H9 (cell line): ENCODE measurements around the gene RAB4B. TPM values are rescaled to one million over a fixed set of nuclear protein-coding genes. Genes with fewer than 3 reads are reported as not detected.

Experiments used
- DNase-seq: peaks from one replicate; pipeline ENCODE4 v3.0.0-alpha.2; 2017
- H2AFZ ChIP-seq: one replicate; pipeline ENCODE4 v1.6.1; 2013; ENCODE audit warnings: mild to moderate bottlenecking, low read length, control low read depth, moderate library complexity
- H2AK5ac ChIP-seq: 2 replicates; pipeline ENCODE4 v1.6.1; 2013; ENCODE audit warnings: low read length, control low read depth, mixed read lengths; ENCODE audit not compliant: insufficient read length
- H2BK120ac ChIP-seq: one replicate; pipeline ENCODE4 v1.6.1; 2013; ENCODE audit warnings: low read depth, mild to moderate bottlenecking, low read length, control low read depth, inconsistent platforms; ENCODE audit not compliant: poor library complexity, severe bottlenecking
- H2BK12ac ChIP-seq: 2 replicates; pipeline ENCODE4 v1.6.1; 2013; ENCODE audit warnings: low read length, control low read depth, mixed read lengths, low read depth; ENCODE audit not compliant: insufficient read length
- H2BK15ac ChIP-seq: 2 replicates; pipeline ENCODE4 v1.6.1; 2013; ENCODE audit warnings: low read depth, low read length, control low read depth
- H2BK20ac ChIP-seq: one replicate; pipeline ENCODE4 v1.6.1; 2013; ENCODE audit warnings: low read depth, mild to moderate bottlenecking, low read length, control low read depth, inconsistent platforms; ENCODE audit not compliant: poor library complexity, severe bottlenecking
- H2BK5ac ChIP-seq: 2 replicates; pipeline ENCODE4 v1.6.1; 2013; ENCODE audit warnings: low read length, control low read depth, mixed read lengths; ENCODE audit not compliant: insufficient read length
- H3K14ac ChIP-seq: 2 replicates; pipeline ENCODE4 v1.6.1; 2013; ENCODE audit warnings: low read length, control low read depth; ENCODE audit not compliant: insufficient read depth
- H3K18ac ChIP-seq: 2 replicates; pipeline ENCODE4 v1.6.1; 2013; ENCODE audit warnings: low read depth, mild to moderate bottlenecking, mixed read lengths, low read length, control low read depth; ENCODE audit not compliant: insufficient read length
- H3K23ac ChIP-seq: 2 replicates; pipeline ENCODE4 v1.6.1; 2013; ENCODE audit warnings: low read length, control low read depth, mixed read lengths, low read depth; ENCODE audit not compliant: insufficient read length
- H3K23me2 ChIP-seq: 2 replicates; pipeline ENCODE4 v1.6.1; 2013; ENCODE audit warnings: low read depth, mild to moderate bottlenecking, mixed read lengths, low read length, control low read depth; ENCODE audit not compliant: insufficient read length, poor library complexity, severe bottlenecking
- H3K27ac ChIP-seq: 2 replicates; pipeline ENCODE4 v1.5.1; 2013; ENCODE audit warnings: low read length, control low read depth, mixed read lengths, low read depth; ENCODE audit not compliant: insufficient read length
- H3K27me3 ChIP-seq: 2 replicates; pipeline ENCODE4 v1.6.1; 2013; ENCODE audit warnings: low read length, control low read depth, inconsistent platforms; ENCODE audit not compliant: insufficient read depth
- H3K4ac ChIP-seq: 2 replicates; pipeline ENCODE4 v1.6.1; 2013; ENCODE audit warnings: low read depth, mild to moderate bottlenecking, control low read depth, inconsistent platforms, low read length, moderate library complexity
- H3K4me1 ChIP-seq: 2 replicates; pipeline ENCODE4 v1.6.1; 2013; ENCODE audit warnings: low read length, control low read depth, inconsistent platforms; ENCODE audit not compliant: insufficient read depth
- H3K4me2 ChIP-seq: 2 replicates; pipeline ENCODE4 v1.6.1; 2013; ENCODE audit warnings: low read length, control low read depth, mixed read lengths; ENCODE audit not compliant: insufficient read length, insufficient read depth
- H3K56ac ChIP-seq: 2 replicates; pipeline ENCODE4 v1.6.1; 2013; ENCODE audit warnings: low read depth, mild to moderate bottlenecking, mixed read lengths, low read length, control low read depth; ENCODE audit not compliant: insufficient read length
- H3K79me1 ChIP-seq: 2 replicates; pipeline ENCODE4 v1.6.1; 2013; ENCODE audit warnings: low read depth, mild to moderate bottlenecking, moderate library complexity, low read length, control low read depth, inconsistent platforms; ENCODE audit not compliant: insufficient read depth, poor library complexity, severe bottlenecking
- H3K79me2 ChIP-seq: 2 replicates; pipeline ENCODE4 v1.6.1; 2013; ENCODE audit warnings: low read length, control low read depth, inconsistent platforms; ENCODE audit not compliant: insufficient read depth
- H3K9ac ChIP-seq: 2 replicates; pipeline ENCODE4 v1.6.1; 2013; ENCODE audit warnings: low read length, control low read depth, mixed read lengths; ENCODE audit not compliant: insufficient read length; ENCODE audit errors: extremely low read depth
- H3K9me3 ChIP-seq: one replicate; pipeline ENCODE4 v1.6.1; 2013; ENCODE audit warnings: low read depth, low read length, inconsistent platforms; ENCODE audit not compliant: control insufficient read depth
- H3T11ph ChIP-seq: one replicate; pipeline ENCODE4 v1.6.1; 2013; ENCODE audit warnings: mild to moderate bottlenecking, low read length, control low read depth, inconsistent platforms
- H4K20me1 ChIP-seq: one replicate; pipeline ENCODE4 v1.6.1; 2013; ENCODE audit not compliant: control insufficient read depth, insufficient read length, insufficient read depth
- H4K5ac ChIP-seq: 2 replicates; pipeline ENCODE4 v1.6.1; 2013; ENCODE audit warnings: low read depth, mild to moderate bottlenecking, mixed read lengths, low read length, control low read depth; ENCODE audit not compliant: insufficient read length
- H4K8ac ChIP-seq: replicated peaks from 2 replicates; pipeline ENCODE4 v1.6.1; 2013; ENCODE audit warnings: low read length, control low read depth, mixed read lengths, low read depth; ENCODE audit not compliant: insufficient read length
- H4K91ac ChIP-seq: 2 replicates; pipeline ENCODE4 v1.6.1; 2013; ENCODE audit warnings: low read depth, mild to moderate bottlenecking, moderate library complexity, mixed read lengths, low read length, control low read depth; ENCODE audit not compliant: insufficient read length
- H3K27ac Mint-ChIP-seq, 3 experiments: 2 replicates in 2 of 3; 3 replicates in 1 of 3; pipeline ENCODE4 v1.8.0; 2020 to 2021; ENCODE audit warnings: mixed read lengths in 3 of 3, mild to moderate bottlenecking in 1 of 3, moderate library complexity in 1 of 3
- H3K27me3 Mint-ChIP-seq: 2 replicates; pipeline ENCODE4 v1.8.0; 2021; ENCODE audit warnings: low read depth, mild to moderate bottlenecking, moderate library complexity, mixed read lengths
- H3K36me3 Mint-ChIP-seq, 3 experiments: 2 replicates in 2 of 3; 3 replicates in 1 of 3; pipeline ENCODE4 v1.8.0; 2020 to 2021; ENCODE audit warnings: low read depth in 3 of 3, mixed read lengths in 3 of 3; ENCODE audit not compliant: insufficient read depth in 1 of 3
- H3K4me1 Mint-ChIP-seq, 2 experiments: 2 replicates each; pipeline ENCODE4 v1.8.0; 2020; ENCODE audit warnings: mixed read lengths in 2 of 2
- H3K4me3 Mint-ChIP-seq, 2 experiments: 2 replicates in 1 of 2; 3 replicates in 1 of 2; pipeline ENCODE4 v1.8.0; 2020 to 2021; ENCODE audit warnings: mild to moderate bottlenecking in 2 of 2, mixed read lengths in 2 of 2, moderate library complexity in 1 of 2
- H3K9me3 Mint-ChIP-seq, 2 experiments: 2 replicates in 1 of 2; 3 replicates in 1 of 2; pipeline ENCODE4 v1.8.0; 2020; ENCODE audit warnings: mild to moderate bottlenecking in 2 of 2, mixed read lengths in 2 of 2, moderate library complexity in 1 of 2
- CTCF ChIP-seq: fragments of 200-600 bp; sonication (generic); conservative IDR thresholded peaks from 3 replicates; pipeline ENCODE4 v1.8.0; 2021; ENCODE audit warnings: antibody characterized with exemption, mild to moderate bottlenecking
- WGBS: extraction: QIAGEN DNeasy Blood & Tissue Kit; methylation state at CpG from one replicate; pipeline ENCODE4 v1.1.7; 2013; ENCODE audit warnings: missing lambda C conversion rate, low lambda C conversion rate, mixed read lengths; ENCODE audit not compliant: insufficient read length; ENCODE audit errors: extremely low coverage; 5-methylcytosine and 5-hydroxymethylcytosine counted together
- total RNA-seq: library from RNA; stranded (reverse); gene quantifications from 2 replicates; pipeline ENCODE4 v1.2.1, GENCODE V29; 2021

Gene RAB4B
- total RNA-seq, 1 experiment from 2014 or later = 26.8 TPM

DNA sequence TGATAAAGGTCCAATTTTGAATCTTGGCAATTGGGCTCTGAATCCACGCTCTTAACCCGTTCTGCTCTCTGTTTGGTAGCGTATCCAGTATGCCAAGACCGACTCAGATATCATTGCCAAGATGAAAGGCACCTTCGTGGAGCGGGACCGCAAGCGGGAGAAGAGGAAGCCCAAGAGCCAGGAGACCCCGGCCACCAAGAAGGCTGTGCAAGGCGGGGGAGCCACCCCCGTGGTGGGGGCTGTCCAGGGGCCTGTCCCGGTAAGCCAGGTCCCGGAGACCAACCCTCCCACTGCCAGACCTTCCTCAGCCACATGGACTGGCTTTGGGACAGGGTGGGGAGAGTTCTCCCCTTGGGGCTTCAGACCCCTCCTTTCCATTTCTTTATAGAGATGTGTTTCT is 18.7 kb upstream of the RAB4B start:
- Histone ChIP-seq H2BK120ac (no peak overlapping the region), H4K91ac (no peak overlapping the region), H3K56ac (no peak overlapping the region), H3K9ac (no peak overlapping the region), H3K27me3 (no peaks in the 10 kb centered on the region; the same call in 1 of the 2 replicates), H3K18ac (no peak overlapping the region), H3K4me2 (no peak overlapping the region), H3K9me3 (no peaks in the 10 kb centered on the region), H2BK20ac (no peak overlapping the region), H2BK12ac (no peak overlapping the region), H3K23ac (no peak overlapping the region), H3K23me2 (no peaks in the 10 kb centered on the region), H3K4me1 (no peaks in the 10 kb centered on the region), H3T11ph (no peak overlapping the region), H3K27ac (no peak overlapping the region), H3K14ac (no peak overlapping the region), H2AK5ac (no peak overlapping the region), H2AFZ (no peak overlapping the region), H3K79me2 (peaks cover 21% of the 10 kb centered on the region; the same call in 1 of the 2 replicates), H3K4ac (no peak overlapping the region), H4K5ac (no peak overlapping the region), H3K79me1 (peaks cover 17% of the 10 kb centered on the region), H2BK5ac (no peak overlapping the region), H4K20me1 (peaks cover 3% of the 10 kb centered on the region), H2BK15ac (no peak overlapping the region), H4K8ac (no peak overlapping the region)
- Mint-ChIP-seq H3K4me1 (peaks cover 11 to 12% of the 10 kb centered on the region in 2 experiments), H3K36me3 (peaks cover 75 to 96% (median 91%) of the 10 kb centered on the region in 3 experiments), H3K9me3 (no peaks in the 10 kb centered on the region), H3K4me3 (no peak overlapping the region), H3K27me3 (no peaks in the 10 kb centered on the region), H3K27ac (no peak overlapping the region; a peak in 1 of 7 replicates)
- WGBS = no CpG with 5 or more reads among the region's 13 CpGs
- no peak for DNase-seq
- no peak for TF ChIP-seq CTCF
